Endothelial cell of umbilical vein (primary cell): ENCODE results near the gene SCN10A.

Source experiments
- EZH2 ChIP-seq: IDR thresholded peaks from 2 replicates; pipeline ENCODE4 v1.6.1; 2012; ENCODE audit warnings: borderline replicate concordance, low read depth, mild to moderate bottlenecking, moderate library complexity, low read length, inconsistent platforms; ENCODE audit not compliant: severe bottlenecking
- POLR2A ChIP-seq: IDR thresholded peaks from 2 replicates; pipeline ENCODE4 v1.6.1; 2012; ENCODE audit warnings: low read depth, mild to moderate bottlenecking, control low read depth, low read length
- POLR2AphosphoS5 ChIP-seq: IDR thresholded peaks from 2 replicates; pipeline ENCODE4 v1.6.1; 2012; ENCODE audit warnings: low read depth, mild to moderate bottlenecking, control low read depth, low read length, moderate library complexity; ENCODE audit not compliant: insufficient read depth
- TF ChIP-seq, protein P1 (sequence below), 2 donors: IDR thresholded peaks; 1 replicate in 1 of 2; 2 replicates in 1 of 2; pipeline ENCODE4 v1.5.1; 2011; ENCODE audit warnings: low read length in 2 of 2, mild to moderate bottlenecking in 2 of 2, moderate library complexity in 2 of 2, control low read depth in 1 of 2, inconsistent platforms in 1 of 2, low read depth in 1 of 2; ENCODE audit not compliant: insufficient read depth in 1 of 2; ENCODE audit errors: extremely low read depth in 1 of 2
- TF ChIP-seq, protein P2 (sequence below): IDR thresholded peaks from 2 replicates; pipeline ENCODE4 v1.6.1; 2011; ENCODE audit not compliant: insufficient read depth, insufficient read length

DNA sequence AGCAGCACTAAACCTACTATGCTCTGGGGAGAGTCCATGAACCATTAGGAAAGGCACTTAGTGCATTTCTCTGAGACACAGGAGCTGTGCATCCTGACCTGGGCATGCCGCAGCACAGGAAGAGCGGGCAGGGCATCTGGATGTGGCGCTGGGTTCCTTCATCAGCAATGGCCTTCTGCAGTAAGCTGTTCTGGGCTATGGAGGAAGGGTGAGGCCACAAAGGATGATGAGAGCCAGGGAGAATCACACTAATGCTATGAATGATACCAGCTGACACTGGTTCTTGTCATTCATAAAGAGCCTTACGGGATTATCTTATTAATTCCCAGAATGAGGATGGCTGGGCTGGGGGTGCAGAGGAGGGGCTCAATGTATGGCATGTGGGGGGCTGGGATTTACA is 12.7 kb upstream of the SCN10A start:
- TF ChIP-seq POLR2A (no peak), POLR2AphosphoS5 (no peak), EZH2 (no peak)
- TF ChIP-seq, protein P1, sequence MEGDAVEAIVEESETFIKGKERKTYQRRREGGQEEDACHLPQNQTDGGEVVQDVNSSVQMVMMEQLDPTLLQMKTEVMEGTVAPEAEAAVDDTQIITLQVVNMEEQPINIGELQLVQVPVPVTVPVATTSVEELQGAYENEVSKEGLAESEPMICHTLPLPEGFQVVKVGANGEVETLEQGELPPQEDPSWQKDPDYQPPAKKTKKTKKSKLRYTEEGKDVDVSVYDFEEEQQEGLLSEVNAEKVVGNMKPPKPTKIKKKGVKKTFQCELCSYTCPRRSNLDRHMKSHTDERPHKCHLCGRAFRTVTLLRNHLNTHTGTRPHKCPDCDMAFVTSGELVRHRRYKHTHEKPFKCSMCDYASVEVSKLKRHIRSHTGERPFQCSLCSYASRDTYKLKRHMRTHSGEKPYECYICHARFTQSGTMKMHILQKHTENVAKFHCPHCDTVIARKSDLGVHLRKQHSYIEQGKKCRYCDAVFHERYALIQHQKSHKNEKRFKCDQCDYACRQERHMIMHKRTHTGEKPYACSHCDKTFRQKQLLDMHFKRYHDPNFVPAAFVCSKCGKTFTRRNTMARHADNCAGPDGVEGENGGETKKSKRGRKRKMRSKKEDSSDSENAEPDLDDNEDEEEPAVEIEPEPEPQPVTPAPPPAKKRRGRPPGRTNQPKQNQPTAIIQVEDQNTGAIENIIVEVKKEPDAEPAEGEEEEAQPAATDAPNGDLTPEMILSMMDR (IDR thresholded peaks at IDR 0.05; ENCODE audit: extremely low read depth in 1 of 2, insufficient read depth in 1 of 2, low read depth in 1 of 2, low read length in 2 of 2): no peak
- TF ChIP-seq, protein P2, sequence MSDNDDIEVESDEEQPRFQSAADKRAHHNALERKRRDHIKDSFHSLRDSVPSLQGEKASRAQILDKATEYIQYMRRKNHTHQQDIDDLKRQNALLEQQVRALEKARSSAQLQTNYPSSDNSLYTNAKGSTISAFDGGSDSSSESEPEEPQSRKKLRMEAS: no peak
